Neural crest cell (in vitro differentiated cells): ENCODE data around the gene FASN. TPM values are rescaled to one million over a fixed set of nuclear protein-coding genes. Genes with fewer than 3 reads are reported as not detected.

Experiments
- DNase-seq: peaks from one replicate; pipeline ENCODE4 v3.0.0; 2021; ENCODE audit warnings: low read depth, mixed read lengths, low spot score
- H3K27ac Mint-ChIP-seq: one replicate; pipeline ENCODE4 v1.8.0; 2021; ENCODE audit warnings: mild to moderate bottlenecking, mixed read lengths; ENCODE audit not compliant: unreplicated experiment
- H3K27me3 Mint-ChIP-seq: 2 replicates; pipeline ENCODE4 v1.8.0; 2021; ENCODE audit warnings: low read depth, mild to moderate bottlenecking, mixed read lengths
- H3K36me3 Mint-ChIP-seq: 2 replicates; pipeline ENCODE4 v1.8.0; 2021; ENCODE audit warnings: low read depth, mild to moderate bottlenecking, mixed read lengths
- H3K4me1 Mint-ChIP-seq: 2 replicates; pipeline ENCODE4 v1.8.0; 2021; ENCODE audit warnings: mixed read lengths
- H3K4me3 Mint-ChIP-seq: one replicate; pipeline ENCODE4 v1.8.0; 2021; ENCODE audit warnings: mild to moderate bottlenecking, mixed read lengths
- H3K9me3 Mint-ChIP-seq: 2 replicates; pipeline ENCODE4 v1.8.0; 2021; ENCODE audit warnings: mixed read lengths
- total RNA-seq: library from RNA; stranded (reverse); gene quantifications from 2 replicates; pipeline ENCODE4 v1.2.1, GENCODE V29; 2021
- TF ChIP-seq, protein P1 (sequence below): fragments of 200-600 bp; sonication (generic); conservative IDR thresholded peaks from 2 replicates; pipeline ENCODE4 v1.5.0; 2021; ENCODE audit warnings: antibody characterized with exemption, mild to moderate bottlenecking

The FASN gene
- total RNA-seq, 1 donor from 2014 or later: 839 TPM

DNA sequence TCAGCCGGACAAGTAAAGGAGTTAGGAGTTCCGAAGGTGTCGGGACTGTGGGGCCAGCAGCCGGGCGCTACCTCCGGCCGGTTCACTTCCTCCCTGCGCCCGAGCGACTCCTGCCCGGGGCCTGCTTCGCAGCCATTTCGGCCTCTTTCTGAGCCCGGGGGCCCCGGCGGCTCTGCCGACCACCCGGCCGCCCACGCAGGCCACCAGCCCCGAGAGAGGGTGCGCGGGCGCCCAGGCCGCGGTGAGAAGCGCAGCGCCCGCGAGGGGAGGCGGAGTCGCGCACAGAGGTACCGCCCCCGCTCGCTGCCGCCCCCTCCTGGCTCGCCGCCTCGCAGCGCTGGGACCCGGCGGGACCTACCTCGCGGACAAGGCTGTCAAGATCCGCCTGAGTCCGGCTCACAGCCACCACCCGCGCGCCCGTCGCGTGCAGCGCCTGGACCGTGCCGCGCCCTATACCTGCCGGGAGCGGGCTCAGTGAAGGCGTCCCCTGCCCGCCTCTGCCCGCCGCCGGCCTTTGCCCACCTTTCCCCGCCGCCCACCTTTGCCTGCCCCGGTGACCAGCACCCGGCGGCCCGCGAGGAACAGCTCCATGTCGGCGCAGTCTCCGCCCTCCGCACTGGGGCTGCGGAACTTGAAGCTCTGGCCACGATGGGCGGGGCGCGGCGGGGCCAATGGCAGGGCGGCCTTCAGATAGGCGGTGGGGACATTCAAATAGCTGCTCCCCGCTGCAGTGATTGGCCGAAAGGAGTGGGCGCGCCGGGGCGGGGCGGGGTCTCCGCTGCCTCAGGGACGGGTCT lies 60.7 kb downstream of the FASN start, which contains the start of gene DCXR:
TSS of gene DCXR (minus strand) at position 606 of the 797 bp plus-strand sequence. CDS start at position 591, 15 bp downstream.
- Mint-ChIP-seq H3K4me1 (peaks cover 36% of the 10 kb centered on the region), H3K36me3 (no peaks in the 10 kb centered on the region)

DNA sequence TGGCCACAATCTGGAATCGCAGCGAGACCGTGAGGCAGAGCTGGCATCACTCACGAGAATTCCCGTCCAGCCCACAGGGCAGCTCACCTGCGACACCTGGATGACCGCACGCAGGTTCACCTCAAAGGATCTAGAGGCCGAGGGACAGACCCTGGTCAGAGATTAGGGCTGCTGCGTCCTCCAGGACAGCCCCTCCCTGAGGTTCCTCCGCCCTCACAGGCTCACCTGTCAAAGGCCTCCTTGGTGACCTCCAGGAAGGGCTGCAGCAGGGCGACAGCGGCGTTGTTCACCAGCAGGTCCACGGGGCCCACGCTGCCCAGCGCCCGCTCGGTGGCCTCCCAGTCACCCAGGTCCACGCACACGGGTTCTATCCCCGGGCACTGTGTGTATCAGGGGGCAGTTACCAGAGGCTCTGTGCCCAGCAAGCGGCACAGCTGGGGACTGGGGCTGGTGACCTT lies 61.4 kb downstream of the FASN start:
- no peaks in the 10 kb centered on the region for H3K9me3 Mint-ChIP-seq
- peak overlapping the region; percentile 78 for H3K4me3 Mint-ChIP-seq
- H3K27me3 Mint-ChIP-seq: peaks cover 3% of the 10 kb centered on the region
- TF ChIP-seq, protein P1, sequence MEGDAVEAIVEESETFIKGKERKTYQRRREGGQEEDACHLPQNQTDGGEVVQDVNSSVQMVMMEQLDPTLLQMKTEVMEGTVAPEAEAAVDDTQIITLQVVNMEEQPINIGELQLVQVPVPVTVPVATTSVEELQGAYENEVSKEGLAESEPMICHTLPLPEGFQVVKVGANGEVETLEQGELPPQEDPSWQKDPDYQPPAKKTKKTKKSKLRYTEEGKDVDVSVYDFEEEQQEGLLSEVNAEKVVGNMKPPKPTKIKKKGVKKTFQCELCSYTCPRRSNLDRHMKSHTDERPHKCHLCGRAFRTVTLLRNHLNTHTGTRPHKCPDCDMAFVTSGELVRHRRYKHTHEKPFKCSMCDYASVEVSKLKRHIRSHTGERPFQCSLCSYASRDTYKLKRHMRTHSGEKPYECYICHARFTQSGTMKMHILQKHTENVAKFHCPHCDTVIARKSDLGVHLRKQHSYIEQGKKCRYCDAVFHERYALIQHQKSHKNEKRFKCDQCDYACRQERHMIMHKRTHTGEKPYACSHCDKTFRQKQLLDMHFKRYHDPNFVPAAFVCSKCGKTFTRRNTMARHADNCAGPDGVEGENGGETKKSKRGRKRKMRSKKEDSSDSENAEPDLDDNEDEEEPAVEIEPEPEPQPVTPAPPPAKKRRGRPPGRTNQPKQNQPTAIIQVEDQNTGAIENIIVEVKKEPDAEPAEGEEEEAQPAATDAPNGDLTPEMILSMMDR: no peak
- no peak overlapping the region for H3K27ac Mint-ChIP-seq
- H3K4me1 Mint-ChIP-seq: peaks cover 36% of the 10 kb centered on the region
- no peaks in the 10 kb centered on the region for H3K36me3 Mint-ChIP-seq
- DNase-seq: no peak

More for the DNA sequence above, 60.7 kb downstream of the FASN start, which contains the start of gene DCXR:
- Mint-ChIP-seq H3K27me3 (peaks cover 3% of the 10 kb centered on the region), H3K4me3 (peak within 1 kb of the TSS; percentile 88), H3K27ac (peak within 1 kb of the TSS; percentile 98), H3K9me3 (no peaks in the 10 kb centered on the region)
- TF ChIP-seq, protein P1: peak; percentile 85
- peak; percentile 96 for DNase-seq

DNA sequence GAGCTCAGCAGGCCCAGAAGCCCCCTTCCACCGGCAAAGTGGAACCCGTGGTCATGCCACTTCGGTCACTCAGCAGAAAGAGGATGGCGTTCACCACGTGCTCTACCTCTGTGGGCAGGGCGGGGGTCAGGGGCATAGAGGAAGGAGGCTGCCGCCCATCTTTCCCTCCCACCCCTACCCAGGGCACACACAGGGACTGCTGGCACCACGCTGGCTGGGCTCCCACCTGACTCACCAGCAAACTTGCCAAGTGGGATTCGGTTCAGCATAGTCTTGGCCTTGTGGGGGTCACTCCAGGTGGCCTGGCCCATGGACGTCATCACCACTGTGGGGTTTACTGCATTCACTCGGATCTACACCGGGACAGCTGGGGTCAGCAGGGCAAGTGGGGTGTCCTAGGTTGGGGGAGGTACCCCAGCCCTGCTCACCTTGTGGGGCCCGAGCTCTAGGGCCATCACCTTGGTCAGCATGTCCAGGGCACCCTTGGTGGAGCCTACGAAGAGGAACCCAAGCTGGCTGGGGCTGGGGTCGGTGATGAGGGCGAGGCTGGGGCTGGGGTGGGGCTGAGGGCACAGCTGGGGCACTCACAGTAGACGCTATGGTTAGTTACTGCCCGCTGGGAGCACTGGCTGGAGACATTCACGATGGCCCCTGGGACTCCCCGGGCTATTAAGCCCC lies 61.9 kb downstream of the FASN start:
- peak overlapping the region; percentile 78 for H3K4me3 Mint-ChIP-seq

DNA sequence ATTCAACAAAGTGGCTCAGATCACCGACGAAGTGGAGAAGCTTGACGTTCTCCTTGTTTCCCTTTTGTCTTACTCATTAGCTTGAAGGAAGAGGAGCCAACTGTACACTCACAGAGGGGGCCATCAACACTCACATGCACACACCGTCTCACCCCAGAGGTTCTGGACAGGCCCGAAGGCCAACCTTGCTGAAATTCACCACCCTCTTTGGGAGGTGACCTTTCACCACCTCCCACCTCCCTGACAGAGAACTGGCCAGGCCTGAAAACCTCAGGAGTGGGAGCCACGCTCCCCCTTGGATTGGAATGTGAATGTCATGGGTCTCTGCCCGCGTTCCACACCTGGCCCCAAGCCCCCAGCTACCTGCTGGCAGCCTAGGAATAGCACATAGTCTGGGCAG lies 62.5 kb downstream of the FASN start:
- Mint-ChIP-seq H3K4me3 (peak overlapping the region; percentile 72), H3K27me3 (peaks cover 3% of the 10 kb centered on the region), H3K4me1 (peaks cover 29% of the 10 kb centered on the region), H3K9me3 (no peaks in the 10 kb centered on the region), H3K27ac (no peak overlapping the region), H3K36me3 (no peaks in the 10 kb centered on the region)
- TF ChIP-seq, protein P1: no peak
- no peak for DNase-seq

More for the DNA sequence above, 61.9 kb downstream of the FASN start:
- TF ChIP-seq, protein P1: no peak
- peaks cover 31% of the 10 kb centered on the region for H3K4me1 Mint-ChIP-seq
- no peak for DNase-seq
- no peaks in the 10 kb centered on the region for H3K9me3 Mint-ChIP-seq
- peaks cover 3% of the 10 kb centered on the region for H3K27me3 Mint-ChIP-seq
- H3K27ac Mint-ChIP-seq: no peak overlapping the region
- H3K36me3 Mint-ChIP-seq: no peaks in the 10 kb centered on the region

DNA sequence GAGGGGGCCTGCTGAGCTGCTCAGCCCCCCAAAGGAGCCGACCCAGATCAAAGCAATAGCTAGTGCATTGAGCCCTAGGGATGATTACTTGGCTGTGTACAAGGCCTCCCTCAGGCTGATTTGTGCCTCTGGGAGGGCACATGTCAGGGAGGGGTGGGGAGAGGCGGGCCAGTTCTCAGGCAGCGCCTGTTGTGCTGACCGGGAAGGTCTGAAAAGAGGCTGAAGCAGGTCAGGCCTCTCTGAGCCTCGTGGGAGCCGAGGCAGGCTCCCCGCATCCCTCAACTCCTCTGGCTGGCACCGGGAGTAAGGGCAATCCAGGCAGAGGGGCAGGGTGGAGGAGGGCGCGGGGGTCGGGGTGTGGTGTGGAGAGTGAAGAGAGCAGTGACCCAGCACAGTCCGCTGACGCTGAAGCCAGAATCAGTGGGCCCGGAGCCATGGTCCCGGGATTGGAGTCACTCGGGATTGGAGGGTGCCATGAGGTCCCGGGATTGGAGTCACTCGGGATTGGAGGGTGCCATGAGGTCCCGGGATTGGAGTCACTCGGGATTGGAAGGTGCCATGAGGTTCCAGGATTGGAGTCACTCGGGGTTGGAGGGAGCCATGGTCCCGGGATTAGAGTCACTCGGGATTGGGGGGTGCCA lies 63.5 kb downstream of the FASN start:
- Mint-ChIP-seq H3K4me3 (peak overlapping the region; percentile 72), H3K36me3 (no peaks in the 10 kb centered on the region), H3K27ac (no peak overlapping the region), H3K27me3 (peaks cover 3% of the 10 kb centered on the region), H3K4me1 (peaks cover 26% of the 10 kb centered on the region), H3K9me3 (no peaks in the 10 kb centered on the region)
- TF ChIP-seq, protein P1: no peak
- no peak for DNase-seq
